HG03520 (cell line): ENCODE measurements around the gene AURKA.
"Not testable (repeated sequence)": the region's sequence is repeated elsewhere in the genome, so short reads cannot be mapped to it uniquely, and the experiment has no call there.

ENCODE experiments used
- ATAC-seq: cut with Tn5 transposase; IDR thresholded peaks from one replicate; pipeline ENCODE4 v1.9.1; 2021; ENCODE audit warnings: mild to moderate bottlenecking, moderate library complexity; ENCODE audit not compliant: unreplicated experiment

AURKA gene

GRCh38 chr20:56391596-56392131 lies 351 bp downstream of the AURKA start:
- peak; percentile 21 for ATAC-seq

- no peak for ATAC-seq
Measured at GRCh38 chr20:56391037-56391436, 978 bp downstream of the AURKA start.

- not testable (repeated sequence) for ATAC-seq
Measured at GRCh38 chr20:56390396-56390795, 1.6 kb downstream of the AURKA start.

GRCh38 chr20:56389807-56390206 lies 2.2 kb downstream of the AURKA start:
- ATAC-seq: no peak

- no peak for ATAC-seq
Measured at GRCh38 chr20:56388882-56389281, 3.1 kb downstream of the AURKA start.

GRCh38 chr20:56386219-56386618 lies 5.8 kb downstream of the AURKA start:
- ATAC-seq: no peak

GRCh38 chr20:56385130-56385529 lies 6.9 kb downstream of the AURKA start:
- ATAC-seq: no peak

- ATAC-seq: no peak
Measured at GRCh38 chr20:56383334-56383733, 8.7 kb downstream of the AURKA start.

- ATAC-seq: no peak
Measured at GRCh38 chr20:56382696-56383095, 9.3 kb downstream of the AURKA start.

GRCh38 chr20:56381501-56381900 lies 10.5 kb downstream of the AURKA start:
- ATAC-seq: no peak

GRCh38 chr20:56380375-56380774 lies 11.6 kb downstream of the AURKA start:
- no peak for ATAC-seq

- ATAC-seq: no peak
Measured at GRCh38 chr20:56378386-56378785, 13.6 kb downstream of the AURKA start.

- no peak for ATAC-seq
Measured at GRCh38 chr20:56376331-56376730, 15.7 kb downstream of the AURKA start.

GRCh38 chr20:56373942-56374341 lies 18.1 kb downstream of the AURKA start:
- peak; percentile 48 for ATAC-seq

GRCh38 chr20:56372850-56373249 lies 19.2 kb downstream of the AURKA start:
- no peak for ATAC-seq

GRCh38 chr20:56371977-56372376 lies 20.0 kb downstream of the AURKA start:
- no peak for ATAC-seq

GRCh38 chr20:56369179-56369578 lies 22.8 kb downstream of the AURKA start:
- ATAC-seq: no peak

GRCh38 chr20:56368351-56369134 lies 23.5 kb downstream of the AURKA start:
- no peak for ATAC-seq

GRCh38 chr20:56363491-56363890 lies 28.5 kb downstream of the AURKA start:
- no peak for ATAC-seq

GRCh38 chr20:56362833-56363413 lies 29.1 kb downstream of the AURKA start:
- ATAC-seq: no peak

GRCh38 chr20:56361900-56362299 lies 30.1 kb downstream of the AURKA start:
- ATAC-seq: no peak

GRCh38 chr20:56360908-56361205 lies 31.2 kb downstream of the AURKA start:
- ATAC-seq: no peak
